Measurements from ENCODE around the gene TPRN. TPM values are rescaled to one million over a fixed set of nuclear protein-coding genes. Genes with fewer than 3 reads are reported as not detected.

The TPRN gene
- total RNA-seq, 1 experiment from 2014 or later = 24.9 TPM

DNA sequence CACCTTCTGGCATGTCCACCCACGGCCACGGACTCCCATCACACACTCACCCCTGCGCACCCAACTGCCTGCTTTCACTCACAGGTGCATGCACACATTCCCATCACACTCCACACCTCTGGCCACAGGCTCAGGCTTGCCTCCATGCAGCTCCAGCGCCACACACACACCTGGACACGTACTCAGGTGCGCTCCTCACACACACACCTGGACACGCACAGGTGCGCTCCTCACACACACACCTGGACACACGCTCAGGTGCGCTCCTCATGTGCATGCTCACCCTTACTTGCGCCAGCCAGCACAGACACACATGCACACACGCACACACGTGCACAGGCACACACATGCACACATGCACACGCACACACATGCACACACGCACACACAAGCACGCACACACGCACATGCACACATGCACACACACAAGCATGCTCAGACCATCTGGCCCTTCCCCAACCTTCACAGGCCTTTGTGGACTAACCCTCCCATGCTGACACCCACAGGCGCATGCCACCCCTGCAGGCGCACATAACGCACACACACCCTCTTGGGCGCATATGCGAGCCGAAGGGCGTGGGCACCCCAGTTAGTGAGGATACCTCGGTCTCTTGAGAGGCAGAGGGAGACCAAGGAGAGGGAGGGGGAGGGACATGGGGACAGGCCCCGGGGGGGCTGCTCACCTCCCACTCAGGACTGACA is 53.3 kb downstream of the TPRN start:
- no TSS peak for BruUV-seq (replicated peaks)
- no peak overlapping the region for H2AFZ ChIP-seq (ENCODE audit: low read depth, low read length, poor library complexity, severe bottlenecking)
- no peak overlapping the region for H3K27ac ChIP-seq (ENCODE audit: low read depth, low read length)
- H3K79me2 ChIP-seq (ENCODE audit: insufficient read depth, low read length) = no peaks in the 10 kb centered on the region
- TF ChIP-seq, protein P1, sequence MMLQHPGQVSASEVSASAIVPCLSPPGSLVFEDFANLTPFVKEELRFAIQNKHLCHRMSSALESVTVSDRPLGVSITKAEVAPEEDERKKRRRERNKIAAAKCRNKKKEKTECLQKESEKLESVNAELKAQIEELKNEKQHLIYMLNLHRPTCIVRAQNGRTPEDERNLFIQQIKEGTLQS (IDR thresholded peaks at IDR 0.05) = no peak
- TF ChIP-seq, protein P2, sequence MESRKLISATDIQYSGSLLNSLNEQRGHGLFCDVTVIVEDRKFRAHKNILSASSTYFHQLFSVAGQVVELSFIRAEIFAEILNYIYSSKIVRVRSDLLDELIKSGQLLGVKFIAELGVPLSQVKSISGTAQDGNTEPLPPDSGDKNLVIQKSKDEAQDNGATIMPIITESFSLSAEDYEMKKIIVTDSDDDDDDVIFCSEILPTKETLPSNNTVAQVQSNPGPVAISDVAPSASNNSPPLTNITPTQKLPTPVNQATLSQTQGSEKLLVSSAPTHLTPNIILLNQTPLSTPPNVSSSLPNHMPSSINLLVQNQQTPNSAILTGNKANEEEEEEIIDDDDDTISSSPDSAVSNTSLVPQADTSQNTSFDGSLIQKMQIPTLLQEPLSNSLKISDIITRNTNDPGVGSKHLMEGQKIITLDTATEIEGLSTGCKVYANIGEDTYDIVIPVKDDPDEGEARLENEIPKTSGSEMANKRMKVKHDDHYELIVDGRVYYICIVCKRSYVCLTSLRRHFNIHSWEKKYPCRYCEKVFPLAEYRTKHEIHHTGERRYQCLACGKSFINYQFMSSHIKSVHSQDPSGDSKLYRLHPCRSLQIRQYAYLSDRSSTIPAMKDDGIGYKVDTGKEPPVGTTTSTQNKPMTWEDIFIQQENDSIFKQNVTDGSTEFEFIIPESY (IDR thresholded peaks at IDR 0.05; ENCODE audit: extremely low read depth, insufficient replicate concordance, low read length) = no peak
- TF ChIP-seq ELF1 (IDR thresholded peaks at IDR 0.05; ENCODE audit: borderline replicate concordance, low read depth) (no peak), POLR2AphosphoS5 (IDR thresholded peaks at IDR 0.05; ENCODE audit: low read depth, low read length) (no peak), EZH2 (IDR thresholded peaks at IDR 0.05) (no peak), ZFX (IDR thresholded peaks at IDR 0.05) (no peak), FOSL1 (IDR thresholded peaks at IDR 0.05; ENCODE audit: low read depth) (no peak), MAX (IDR thresholded peaks at IDR 0.05) (no peak), POLR2A (IDR thresholded peaks at IDR 0.05; ENCODE audit: borderline replicate concordance, extremely low read depth, insufficient read depth, insufficient read length) (no peak), SRF (IDR thresholded peaks at IDR 0.05; ENCODE audit: low read depth) (no peak), ZNF274 (IDR thresholded peaks at IDR 0.05; ENCODE audit: low read depth, low read length) (no peak), EZH2phosphoT487 (IDR thresholded peaks at IDR 0.05; ENCODE audit: borderline replicate concordance) (no peak), YY1 (IDR thresholded peaks at IDR 0.05; ENCODE audit: extremely low read depth, insufficient replicate concordance, low read depth, low read length) (no peak), TCF7L2 (IDR thresholded peaks at IDR 0.05; ENCODE audit: borderline replicate concordance, extremely low read depth, insufficient read depth, insufficient read length) (no peak), REST (IDR thresholded peaks at IDR 0.05; ENCODE audit: low read depth) (no peak), JUND (IDR thresholded peaks at IDR 0.05) (no peak), SP1 (IDR thresholded peaks at IDR 0.05; ENCODE audit: low read depth) (no peak)
- TF ChIP-seq, protein P3, sequence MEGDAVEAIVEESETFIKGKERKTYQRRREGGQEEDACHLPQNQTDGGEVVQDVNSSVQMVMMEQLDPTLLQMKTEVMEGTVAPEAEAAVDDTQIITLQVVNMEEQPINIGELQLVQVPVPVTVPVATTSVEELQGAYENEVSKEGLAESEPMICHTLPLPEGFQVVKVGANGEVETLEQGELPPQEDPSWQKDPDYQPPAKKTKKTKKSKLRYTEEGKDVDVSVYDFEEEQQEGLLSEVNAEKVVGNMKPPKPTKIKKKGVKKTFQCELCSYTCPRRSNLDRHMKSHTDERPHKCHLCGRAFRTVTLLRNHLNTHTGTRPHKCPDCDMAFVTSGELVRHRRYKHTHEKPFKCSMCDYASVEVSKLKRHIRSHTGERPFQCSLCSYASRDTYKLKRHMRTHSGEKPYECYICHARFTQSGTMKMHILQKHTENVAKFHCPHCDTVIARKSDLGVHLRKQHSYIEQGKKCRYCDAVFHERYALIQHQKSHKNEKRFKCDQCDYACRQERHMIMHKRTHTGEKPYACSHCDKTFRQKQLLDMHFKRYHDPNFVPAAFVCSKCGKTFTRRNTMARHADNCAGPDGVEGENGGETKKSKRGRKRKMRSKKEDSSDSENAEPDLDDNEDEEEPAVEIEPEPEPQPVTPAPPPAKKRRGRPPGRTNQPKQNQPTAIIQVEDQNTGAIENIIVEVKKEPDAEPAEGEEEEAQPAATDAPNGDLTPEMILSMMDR (IDR thresholded peaks at IDR 0.05 in 2 of 3, conservative IDR thresholded peaks at IDR 0.05 in 1 of 3; ENCODE audit: borderline replicate concordance in 1 of 3, insufficient read depth in 1 of 3, low read depth in 2 of 3, low read length in 2 of 3) = no peak
- no peak overlapping the region for H3K9ac ChIP-seq (ENCODE audit: low read length)
- H3K4me1 ChIP-seq (ENCODE audit: control insufficient read depth in 1 of 2, insufficient read depth in 2 of 2, low read length in 2 of 2) = peaks cover 12 to 22% of the 10 kb centered on the region in 2 experiments
- no peaks in the 10 kb centered on the region for H4K20me1 ChIP-seq (ENCODE audit: insufficient read depth)
- H3K27me3 ChIP-seq (ENCODE audit: insufficient read depth, low read length) = no peaks in the 10 kb centered on the region
- no peaks in the 10 kb centered on the region for H3K36me3 ChIP-seq (ENCODE audit: control insufficient read depth in 1 of 2, insufficient read depth in 2 of 2, low read length in 2 of 2)
- H3K4me3 ChIP-seq (replicated peaks in 1 of 2; ENCODE audit: low read depth in 1 of 2, low read length in 2 of 2) = no peak overlapping the region
- DNase-seq (ENCODE audit: low read depth, low spot score) (no peak), ATAC-seq (no peak)
- ChIA-PET CTCF (no interaction called here), RAD21 (ENCODE audit: low non-redundant PET in 1 of 2, low total read pairs in 2 of 2, uncharacterized antibody in 2 of 2, unreplicated experiment in 2 of 2) (no interaction called here), POLR2A (no interaction called here)
- H3K9me3 ChIP-seq (ENCODE audit: control insufficient read depth in 1 of 2, insufficient read depth in 1 of 2, low read depth in 1 of 2, low read length in 2 of 2) = no peaks in the 10 kb centered on the region
- intact Hi-C loops (cut with micrococcal nuclease) = no loop called here
- no peak overlapping the region for H3K4me2 ChIP-seq (ENCODE audit: low read length)
- no peaks in the 10 kb centered on the region for H3K9me2 ChIP-seq (ENCODE audit: insufficient read depth)
